Stimulated activated naive CD4-positive, alpha-beta T cell (primary cell): Measurements from ENCODE around the gene PTK6.

Experiments
- DNase-seq, 6 experiments: peaks; one replicate each; lab custom pipeline; 2025; lab: John Stamatoyannopoulos, UW

Gene PTK6

GRCh38 chr20:63543131-63543530 lies 6.0 kb upstream of the PTK6 start:
- DNase-seq = no peak

GRCh38 chr20:63542696-63543095 lies 5.5 kb upstream of the PTK6 start:
- DNase-seq = no peak

GRCh38 chr20:63542031-63542559 lies 4.9 kb upstream of the PTK6 start:
- DNase-seq = no peak

DNA sequence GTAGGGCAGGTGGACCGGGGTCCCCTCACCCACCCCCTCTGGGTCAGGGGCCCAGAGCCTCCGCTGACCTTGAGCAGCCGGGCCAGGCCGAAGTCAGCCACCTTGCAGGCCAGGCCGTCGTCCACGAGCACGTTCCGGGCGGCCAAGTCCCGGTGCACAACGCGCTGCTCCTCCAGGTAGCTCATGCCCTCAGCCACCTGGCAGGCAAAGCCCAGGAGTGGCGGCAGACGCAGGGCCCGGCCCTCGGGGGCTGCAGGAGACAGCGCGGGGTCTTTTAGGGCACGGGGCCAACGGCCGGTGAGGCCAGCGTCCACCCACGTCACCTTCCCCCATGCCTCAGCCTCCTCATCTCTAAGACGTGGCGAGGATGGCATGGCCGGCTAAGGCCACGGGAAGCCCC lies 4.2 kb upstream of the PTK6 start:
- DNase-seq = no peak

- no peak for DNase-seq
These were observed 3.4 kb upstream of the PTK6 start for GRCh38 chr20:63540417-63541186.

- no peak for DNase-seq
These were observed 2.5 kb upstream of the PTK6 start for GRCh38 chr20:63539441-63540370.

GRCh38 chr20:63539092-63539430 lies 1.9 kb upstream of the PTK6 start:
- DNase-seq = no peak

DNA sequence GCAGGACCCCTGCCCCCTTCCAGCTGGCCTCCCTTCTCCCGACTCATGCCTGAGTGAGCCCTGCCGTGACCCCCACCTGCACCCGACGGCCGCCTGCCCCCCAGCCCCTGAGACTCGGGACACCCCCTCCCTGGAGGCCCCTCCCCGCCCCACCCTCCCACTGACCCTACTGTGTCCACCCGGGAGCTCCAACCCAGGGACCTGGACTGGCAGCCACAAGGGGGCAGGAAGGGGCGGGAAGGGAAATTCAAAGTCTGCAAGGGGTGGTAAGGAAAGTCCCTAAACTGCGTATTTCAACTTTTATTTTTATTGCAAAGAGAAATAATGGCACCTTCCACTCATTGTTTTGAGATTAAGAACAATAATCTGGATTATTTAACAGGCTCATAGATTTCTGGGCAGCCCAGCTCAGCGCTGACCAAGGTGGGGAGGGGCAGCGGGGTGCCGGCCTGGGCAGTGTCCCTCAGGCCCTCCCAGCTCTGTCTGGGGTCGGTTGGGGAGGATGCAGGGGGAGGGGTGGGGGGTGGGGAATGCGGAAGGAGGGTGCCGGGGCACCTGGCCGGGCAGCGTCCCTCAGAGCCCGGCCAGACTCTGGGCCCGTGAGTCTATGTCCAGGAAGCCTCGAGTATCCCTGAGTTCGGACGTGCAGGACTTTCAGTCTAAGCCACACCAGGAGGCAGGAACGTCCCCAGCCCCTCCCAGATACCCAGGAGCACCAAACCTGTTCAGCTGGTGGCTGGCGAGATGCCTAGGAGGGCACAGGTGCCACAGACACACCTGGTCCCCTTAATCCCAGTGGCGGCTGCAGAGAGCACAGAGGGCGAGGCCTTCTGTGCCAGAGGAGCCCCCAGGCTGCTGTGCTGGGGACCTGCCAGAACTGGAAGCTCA lies 1.3 kb upstream of the PTK6 start:
- DNase-seq = peak in 4 of 6 experiments; percentile 56 to 68 (median 62)

- peak; percentile 83 to 93 (median 89) for DNase-seq
These were observed 488 bp upstream of the PTK6 start for GRCh38 chr20:63537525-63538203.

DNA sequence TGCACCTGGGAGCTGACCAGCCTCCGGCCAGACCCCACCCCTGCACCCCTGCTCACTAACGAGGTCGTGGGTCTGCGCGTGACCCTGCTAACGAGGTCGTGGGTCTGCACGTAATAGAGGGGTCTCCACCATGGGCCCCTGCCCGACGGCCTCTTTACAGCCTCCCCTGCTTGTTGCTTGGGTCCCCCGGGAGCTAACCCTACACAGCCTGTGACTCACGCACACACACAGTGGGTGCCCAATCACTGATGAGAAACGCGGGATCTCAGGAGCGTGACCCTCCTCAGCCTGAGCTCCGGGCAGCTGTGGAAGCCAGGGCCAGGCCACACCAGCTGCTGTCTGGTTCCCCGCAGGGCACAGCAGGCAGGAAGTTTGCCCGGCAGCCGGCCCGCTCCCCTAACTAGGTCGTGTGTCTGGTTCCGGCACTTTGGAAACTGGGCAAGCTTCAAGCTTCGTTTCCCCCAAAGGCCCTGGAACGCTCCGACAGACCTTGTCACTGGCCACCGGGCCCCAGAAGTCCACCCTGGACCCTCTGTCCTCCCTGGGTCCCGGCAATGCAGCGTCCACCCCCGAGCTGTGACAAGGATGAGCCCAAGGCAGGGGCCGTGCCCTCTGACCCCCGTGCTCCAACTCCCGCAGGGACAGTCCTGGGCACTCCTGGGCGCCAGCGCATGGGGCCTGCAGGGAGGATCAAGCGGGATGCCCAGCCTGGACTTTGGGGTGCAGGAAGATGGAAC lies 767 bp downstream of the PTK6 start:
- DNase-seq = no peak

GRCh38 chr20:63534831-63535651 lies 2.1 kb downstream of the PTK6 start:
- DNase-seq = no peak

- no peak for DNase-seq
These were observed 2.7 kb downstream of the PTK6 start for GRCh38 chr20:63534427-63534830.

DNA sequence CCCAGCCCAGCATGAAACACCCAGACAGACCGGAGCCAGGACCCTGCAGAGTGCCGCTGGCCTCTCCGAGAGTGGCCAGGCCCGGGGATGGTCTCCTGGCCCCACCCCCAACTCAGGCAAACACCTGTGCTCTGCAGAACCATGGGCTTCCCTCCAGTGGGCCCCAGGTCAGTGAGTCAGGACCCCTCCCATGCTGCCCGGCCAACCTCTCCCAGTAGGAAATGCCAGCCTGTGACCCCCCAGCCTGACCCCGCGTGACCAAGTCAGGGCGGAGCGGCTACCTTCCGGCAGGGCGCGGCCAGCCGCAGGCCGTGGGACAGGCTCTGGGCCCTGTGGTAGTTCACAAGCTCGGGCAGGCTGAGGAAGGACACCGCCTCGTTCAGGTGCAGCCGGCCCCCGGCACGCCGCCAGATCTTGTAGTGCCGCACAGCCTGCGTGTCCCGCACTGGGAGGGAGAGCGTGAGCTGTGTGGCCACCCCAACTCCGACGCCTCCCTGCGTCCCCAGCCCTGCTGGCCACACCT lies 3.2 kb downstream of the PTK6 start:
- no peak for DNase-seq

DNA sequence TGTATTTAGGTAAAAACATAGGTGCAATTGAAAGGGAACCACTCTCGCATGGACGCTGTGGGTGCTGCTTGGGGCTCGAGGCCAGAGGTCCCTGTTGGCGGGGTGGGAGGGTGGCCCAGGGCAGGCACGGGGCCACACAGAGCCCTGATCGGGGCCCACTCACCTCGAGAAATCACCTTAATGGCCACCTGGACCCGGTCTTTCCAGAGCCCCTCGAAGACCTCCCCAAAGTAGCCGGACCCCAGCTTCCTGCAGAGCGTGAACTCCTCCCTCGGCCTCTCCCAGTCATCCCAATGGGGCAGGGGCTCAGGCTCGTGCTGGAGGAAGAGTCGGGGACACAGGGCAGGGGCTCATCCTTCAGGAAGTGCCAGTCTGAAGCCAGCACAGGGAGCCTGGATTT lies 3.8 kb downstream of the PTK6 start:
- DNase-seq = no peak

DNA sequence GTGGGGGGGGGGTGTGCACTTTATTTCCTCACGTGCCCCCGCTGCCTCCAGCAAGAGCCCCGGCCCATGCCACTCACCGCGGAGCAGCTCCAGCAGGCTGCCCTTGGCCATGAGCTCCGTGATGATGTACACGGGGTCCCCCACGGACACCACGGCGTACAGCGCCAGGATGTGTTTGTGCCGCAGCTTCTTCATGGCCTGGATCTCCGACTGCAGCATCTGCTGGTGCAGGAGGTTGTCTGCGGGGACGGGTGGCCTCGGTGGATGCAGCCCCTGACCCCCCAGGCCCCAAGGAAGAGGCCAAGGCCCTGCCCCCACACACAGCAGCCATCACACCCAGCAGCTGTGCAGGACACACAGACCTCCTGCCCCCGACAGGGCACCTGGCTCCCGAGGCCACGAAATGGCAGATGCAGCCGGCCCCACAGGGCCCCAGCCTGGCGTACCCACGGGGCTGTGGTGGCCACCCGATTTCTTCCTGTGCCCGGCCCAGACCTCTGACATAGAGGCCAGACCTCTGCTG lies 4.7 kb downstream of the PTK6 start:
- no peak for DNase-seq

DNA sequence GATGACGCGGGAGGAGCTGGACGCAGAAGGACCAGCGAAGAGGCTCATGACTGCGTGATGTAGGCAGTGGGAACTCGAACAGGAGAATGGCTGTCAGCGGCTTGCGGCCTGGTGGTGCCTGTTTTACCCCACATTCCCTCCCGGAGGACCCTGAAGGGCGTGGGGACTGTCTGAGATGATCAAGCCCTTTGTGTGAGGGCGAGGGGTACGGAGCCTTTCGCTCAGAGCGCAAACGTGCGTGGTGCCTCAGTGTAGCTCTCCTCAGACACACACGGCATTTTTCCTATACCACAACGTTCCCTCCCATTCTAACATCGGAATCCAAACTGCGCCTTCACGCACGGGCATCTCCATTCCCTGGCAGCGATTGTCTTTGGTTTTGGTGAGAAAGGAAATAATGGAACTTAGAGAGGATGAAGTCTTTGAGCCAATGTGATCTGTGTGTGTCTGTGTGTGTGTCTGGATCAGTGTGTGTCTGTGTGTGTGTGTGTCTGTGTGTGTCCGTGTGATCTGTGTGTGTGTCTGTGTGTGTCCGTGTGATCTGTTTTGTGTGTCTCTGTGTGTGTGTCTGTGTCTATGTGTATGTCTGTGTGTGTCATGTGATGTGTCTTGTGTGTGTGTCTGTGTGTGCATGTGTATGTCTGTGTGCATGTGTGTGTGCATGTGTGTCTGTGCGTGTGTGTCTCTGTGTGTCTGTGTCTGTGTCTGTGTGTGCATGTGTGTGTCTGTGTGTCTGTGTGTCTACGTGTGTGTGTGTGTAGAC lies 5.3 kb downstream of the PTK6 start:
- DNase-seq = no peak

DNA sequence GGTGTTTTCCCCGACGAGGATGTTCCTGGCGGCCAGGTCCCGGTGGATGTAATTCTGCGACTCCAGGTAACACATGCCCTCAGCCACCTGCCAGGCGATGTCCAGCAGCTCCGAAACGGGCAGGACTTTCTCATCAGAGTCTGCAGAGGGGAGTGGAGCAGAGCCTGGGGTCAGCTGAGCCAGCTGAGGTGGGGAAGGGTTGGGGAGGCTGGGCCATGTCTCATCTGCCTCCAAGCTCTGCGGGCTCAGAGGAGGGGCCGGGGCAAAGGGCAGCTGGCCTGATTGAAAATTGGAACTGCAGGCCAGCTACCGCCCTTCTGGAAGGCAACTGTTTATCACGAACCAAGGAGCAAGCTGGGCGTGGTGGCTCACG lies 6.4 kb downstream of the PTK6 start:
- DNase-seq = no peak
